Neural cell (in vitro differentiated cells): ENCODE results near the gene ZDHHC3. TPM values are rescaled to one million over a fixed set of nuclear protein-coding genes. Genes with fewer than 3 reads are reported as not detected.

Source experiments
- H2AFZ ChIP-seq: fragments of 200-600, 300-800 bp; sonication (generic), shearing (Covaris generic); 2 replicates; pipeline ENCODE4 v1.6.0; 2014; ENCODE audit warnings: low read depth, mild to moderate bottlenecking, antibody characterized with exemption, low read length, moderate library complexity
- H3F3A ChIP-seq: fragments of 200-600 bp; shearing (Covaris generic); 2 replicates; pipeline ENCODE4 v1.6.1; 2016; ENCODE audit warnings: mild to moderate bottlenecking, moderate library complexity, mixed read lengths, antibody characterized with exemption, low read length; ENCODE audit not compliant: insufficient read depth, poor library complexity, severe bottlenecking
- H3K27ac ChIP-seq: fragments of 200-600, 300-800 bp; sonication (generic), shearing (Covaris generic); 2 replicates; pipeline ENCODE4 v1.5.1; 2014; ENCODE audit warnings: mild to moderate bottlenecking, low read length, moderate library complexity
- H3K27me3 ChIP-seq: fragments of 300-800, 200-600 bp; sonication (generic), shearing (Covaris generic); 2 replicates; pipeline ENCODE4 v1.6.0; 2014; ENCODE audit warnings: mild to moderate bottlenecking, low read depth, low read length, moderate library complexity; ENCODE audit not compliant: insufficient read depth
- H3K36me3 ChIP-seq: fragments of 300-800, 200-600 bp; sonication (generic), shearing (Covaris generic); 2 replicates; pipeline ENCODE4 v1.5.1; 2014; ENCODE audit warnings: mild to moderate bottlenecking, antibody characterized with exemption, low read length, moderate library complexity; ENCODE audit not compliant: insufficient read depth
- H3K4me2 ChIP-seq: fragments of 300-800, 200-600 bp; sonication (generic), shearing (Covaris generic); 2 replicates; pipeline ENCODE4 v1.6.0; 2014; ENCODE audit warnings: mild to moderate bottlenecking, low read length
- H3K4me3 ChIP-seq: fragments of 300-800, 200-600 bp; sonication (generic), shearing (Covaris generic); 2 replicates; pipeline ENCODE4 v1.5.1; 2014; ENCODE audit warnings: mild to moderate bottlenecking, low read length, moderate library complexity
- H3K79me2 ChIP-seq: fragments of 200-600 bp; shearing (Covaris generic); replicated peaks from 2 replicates; pipeline ENCODE4 v1.6.0; 2014; ENCODE audit warnings: mild to moderate bottlenecking, low read length, moderate library complexity; ENCODE audit not compliant: insufficient read depth
- H3K9ac ChIP-seq: fragments of 300-800, 200-600 bp; sonication (generic), shearing (Covaris generic); 2 replicates; pipeline ENCODE4 v1.6.1; 2016; ENCODE audit warnings: mild to moderate bottlenecking, low read length, mixed read lengths
- H3K9me2 ChIP-seq: fragments of 200-600 bp; shearing (Covaris generic); 2 replicates; pipeline ENCODE4 v1.6.1; 2016; ENCODE audit warnings: mild to moderate bottlenecking, low read length, mixed read lengths; ENCODE audit not compliant: insufficient read depth
- H3K9me3 ChIP-seq: fragments of 200-600, 300-800 bp; sonication (generic), shearing (Covaris generic); 2 replicates; pipeline ENCODE4 v1.6.1; 2016; ENCODE audit warnings: mild to moderate bottlenecking, mixed run types, low read length, moderate library complexity, mixed read lengths
- H4K20me1 ChIP-seq: fragments of 200-600 bp; shearing (Covaris generic); 2 replicates; pipeline ENCODE4 v1.6.1; 2016; ENCODE audit warnings: mild to moderate bottlenecking, mixed run types; ENCODE audit not compliant: insufficient read depth
- CTCF ChIP-seq: fragments of 450-650 bp; IDR thresholded peaks from 2 replicates; pipeline ENCODE4 v1.5.1; 2014; ENCODE audit warnings: antibody characterized with exemption, mild to moderate bottlenecking, moderate library complexity; ENCODE audit not compliant: poor library complexity, severe bottlenecking
- EP300 ChIP-seq: fragments of 450-650 bp; conservative IDR thresholded peaks from 2 replicates; pipeline ENCODE4 v1.6.1; 2014; ENCODE audit warnings: antibody characterized with exemption, mild to moderate bottlenecking, moderate library complexity; ENCODE audit not compliant: poor library complexity, severe bottlenecking
- EZH2 ChIP-seq: fragments of 200-600, 300-800 bp; shearing (Covaris generic), sonication (generic); IDR thresholded peaks from 2 replicates; pipeline ENCODE4 v1.6.1; 2014; ENCODE audit warnings: antibody characterized with exemption, low read length, borderline replicate concordance, mild to moderate bottlenecking; ENCODE audit not compliant: insufficient read depth, poor library complexity, severe bottlenecking
- MXI1 ChIP-seq: fragments of 450-650 bp; conservative IDR thresholded peaks from 2 replicates; pipeline ENCODE4 v1.6.1; 2014; ENCODE audit warnings: antibody characterized with exemption, mild to moderate bottlenecking; ENCODE audit not compliant: poor library complexity, severe bottlenecking
- POLR2AphosphoS5 ChIP-seq: IDR thresholded peaks from 2 replicates; pipeline ENCODE4 v1.6.1; 2012
- RAD21 ChIP-seq: fragments of 450-650 bp; conservative IDR thresholded peaks from 2 replicates; pipeline ENCODE4 v1.6.1; 2014; ENCODE audit warnings: antibody characterized with exemption, mild to moderate bottlenecking, moderate library complexity
- REST ChIP-seq: IDR thresholded peaks from 2 replicates; pipeline ENCODE4 v1.6.1; 2012; ENCODE audit warnings: borderline replicate concordance
- SMC3 ChIP-seq: fragments of 450-650 bp; conservative IDR thresholded peaks from 2 replicates; pipeline ENCODE4 v1.6.1; 2014; ENCODE audit warnings: antibody characterized with exemption, mild to moderate bottlenecking, moderate library complexity; ENCODE audit not compliant: poor library complexity
- TAF1 ChIP-seq: IDR thresholded peaks from 2 replicates; pipeline ENCODE4 v1.6.1; 2012; ENCODE audit warnings: low read depth
- polyA plus RNA-seq: library from polyadenylated mRNA; depleted of rRNA; stranded (reverse); fragments of >200 nt; gene quantifications from 2 replicates; pipeline ENCODE4 v1.2.3, GENCODE V29; 2014

The ZDHHC3 gene
- polyA plus RNA-seq, 1 donor from 2014 or later = 35.8 TPM

GRCh38 chr3:44932271-44932670 lies 43.7 kb downstream of the ZDHHC3 start:
- Histone ChIP-seq H3K79me2 (no peaks in the 10 kb centered on the region), H3K36me3 (no peaks in the 10 kb centered on the region), H3K9me2 (no peaks in the 10 kb centered on the region), H3K9me3 (no peaks in the 10 kb centered on the region), H4K20me1 (no peaks in the 10 kb centered on the region), H2AFZ (no peak overlapping the region), H3K9ac (no peak overlapping the region), H3K27ac (no peak overlapping the region), H3K27me3 (no peaks in the 10 kb centered on the region), H3K4me3 (no peak overlapping the region), H3F3A (no peaks in the 10 kb centered on the region), H3K4me2 (no peak overlapping the region)
- no peak for TF ChIP-seq CTCF
- no peak for TF ChIP-seq SMC3
- no peak for TF ChIP-seq TAF1
- TF ChIP-seq MXI1 = no peak
- no peak for TF ChIP-seq EP300
- no peak for TF ChIP-seq POLR2AphosphoS5
- TF ChIP-seq EZH2 = no peak
- TF ChIP-seq REST = no peak
- TF ChIP-seq RAD21 = no peak

- H3K4me3 ChIP-seq = no peak overlapping the region
- TF ChIP-seq EZH2 (no peak), EP300 (no peak), RAD21 (no peak), MXI1 (no peak), SMC3 (no peak), REST (no peak), TAF1 (no peak), CTCF (no peak), POLR2AphosphoS5 (no peak)
- H3K4me2 ChIP-seq = no peak overlapping the region
- no peaks in the 10 kb centered on the region for H4K20me1 ChIP-seq
- no peak overlapping the region for H3K9ac ChIP-seq
- H3K36me3 ChIP-seq = no peaks in the 10 kb centered on the region
- no peak overlapping the region for H2AFZ ChIP-seq
- H3K27ac ChIP-seq = no peak overlapping the region
- no peaks in the 10 kb centered on the region for H3F3A ChIP-seq
- H3K9me2 ChIP-seq = no peaks in the 10 kb centered on the region
- H3K9me3 ChIP-seq = no peaks in the 10 kb centered on the region
- H3K27me3 ChIP-seq = no peaks in the 10 kb centered on the region
- no peaks in the 10 kb centered on the region for H3K79me2 ChIP-seq
Measured at GRCh38 chr3:44931791-44932190, 44.2 kb downstream of the ZDHHC3 start.
